ENCODE data around the gene HVCN1. TPM values are rescaled to one million over a fixed set of nuclear protein-coding genes. Genes with fewer than 3 reads are reported as not detected.

Gene HVCN1
- total RNA-seq, 1 donor, result 5.6 TPM

GRCh38 chr12:110639336-110640141, 49.4 kb downstream of the HVCN1 start:
- no peak overlapping the region for H3K4me3 ChIP-seq (ENCODE audit: low read depth, low read length)
- DNase-seq (ENCODE audit: low read depth), result peak; percentile 73
- TF ChIP-seq CTCF (IDR thresholded peaks at IDR 0.05; ENCODE audit: insufficient read depth, low read depth, low read length), result no peak

DNA sequence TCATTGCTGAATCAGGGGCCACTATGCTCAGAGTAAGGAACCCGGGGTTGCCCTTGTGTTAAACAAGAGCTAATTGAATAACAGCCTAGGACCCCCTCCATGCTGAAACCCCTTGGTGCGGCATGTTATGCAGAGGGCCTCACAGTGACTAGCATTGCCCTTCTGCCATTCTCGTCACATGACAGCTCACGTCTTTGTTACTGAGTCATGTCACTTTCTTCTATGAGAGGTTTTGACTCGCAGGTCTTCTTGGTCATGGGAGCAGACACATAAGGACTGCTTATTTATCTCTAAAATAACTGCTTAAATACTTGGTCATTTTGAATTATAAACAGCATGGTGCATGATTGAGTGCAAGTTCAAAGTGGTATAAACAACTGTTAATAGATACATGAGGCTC, 50.1 kb downstream of the HVCN1 start:
- no peak overlapping the region for H3K4me3 ChIP-seq (ENCODE audit: low read depth, low read length)
- TF ChIP-seq CTCF (IDR thresholded peaks at IDR 0.05; ENCODE audit: insufficient read depth, low read depth, low read length), result no peak
- DNase-seq (ENCODE audit: low read depth), result no peak

GRCh38 chr12:110637869-110638441, 51.0 kb downstream of the HVCN1 start:
- DNase-seq (ENCODE audit: low read depth), result no peak
- no peak for TF ChIP-seq CTCF (IDR thresholded peaks at IDR 0.05; ENCODE audit: insufficient read depth, low read depth, low read length)
- H3K4me3 ChIP-seq (ENCODE audit: low read depth, low read length), result no peak overlapping the region

- H3K4me3 ChIP-seq (ENCODE audit: low read depth, low read length), result no peak overlapping the region
- TF ChIP-seq CTCF (IDR thresholded peaks at IDR 0.05; ENCODE audit: insufficient read depth, low read depth, low read length), result no peak
- no peak for DNase-seq (ENCODE audit: low read depth)
Observed at GRCh38 chr12:110636516-110636915, 52.4 kb downstream of the HVCN1 start.

DNA sequence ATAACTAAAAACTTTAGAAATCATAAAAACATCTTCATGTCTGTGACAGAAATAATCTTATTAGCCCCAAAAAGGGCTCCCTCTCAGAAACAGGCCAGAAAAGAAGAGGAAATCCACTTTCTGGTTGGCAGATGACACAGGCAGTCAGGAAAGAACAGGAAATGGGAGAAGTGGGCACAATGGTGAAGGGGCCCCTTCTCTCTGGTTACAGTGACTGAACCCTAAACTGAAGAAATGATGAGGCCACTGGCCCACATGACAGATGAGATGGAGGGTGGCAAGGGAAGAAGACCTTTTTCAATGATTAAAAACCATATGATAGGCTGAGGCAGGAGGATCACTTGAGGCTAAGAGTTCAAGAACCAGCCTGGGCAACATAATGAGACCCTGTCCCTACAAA, 53.9 kb downstream of the HVCN1 start:
- H3K4me3 ChIP-seq (ENCODE audit: low read depth, low read length), result no peak overlapping the region
- no peak for TF ChIP-seq CTCF (IDR thresholded peaks at IDR 0.05; ENCODE audit: insufficient read depth, low read depth, low read length)
- no peak for DNase-seq (ENCODE audit: low read depth)

DNA sequence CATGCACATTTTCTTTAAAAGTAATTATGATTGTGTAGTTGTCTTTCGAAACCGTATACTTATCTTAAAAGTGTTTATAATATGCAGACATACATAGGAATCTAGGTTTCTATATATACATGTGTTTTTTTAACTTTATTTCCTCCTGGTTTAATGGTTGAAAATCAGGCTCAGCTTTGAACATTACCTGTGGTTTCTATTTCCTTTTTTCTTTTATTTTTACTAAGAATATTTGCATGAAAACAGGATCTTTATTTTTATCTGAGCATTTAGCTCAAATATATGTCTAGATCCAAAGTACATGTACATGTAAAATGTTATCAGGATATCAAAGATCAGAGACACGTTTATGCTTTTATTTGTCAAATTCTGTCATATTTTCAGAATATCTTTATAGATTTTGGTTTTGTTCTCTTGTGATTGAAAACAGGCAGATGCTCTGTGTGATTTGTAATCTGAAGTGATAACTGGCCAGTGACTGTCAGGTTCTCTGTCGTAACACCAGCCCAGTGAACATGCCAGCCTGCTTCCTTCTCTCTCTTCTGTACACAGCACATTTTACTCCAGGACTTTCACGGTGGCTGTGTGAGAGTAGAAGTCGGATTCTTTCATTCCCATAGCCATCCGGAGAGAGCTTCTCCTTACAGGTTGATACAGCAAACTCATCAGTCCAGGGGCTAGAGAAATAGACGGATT, 61.3 kb downstream of the HVCN1 start:
- H3K4me3 ChIP-seq (ENCODE audit: low read depth, low read length), result no peak overlapping the region
- DNase-seq (ENCODE audit: low read depth), result no peak
- no peak for TF ChIP-seq CTCF (IDR thresholded peaks at IDR 0.05; ENCODE audit: insufficient read depth, low read depth, low read length)
